Right kidney (tissue), 9 donors: ENCODE measurements around the gene CTDSPL.
"Not testable (repeated sequence)": the region's sequence is repeated elsewhere in the genome, so short reads cannot be mapped to it uniquely, and the experiment has no call there.

ENCODE experiments used
- DNase-seq: peaks from one replicate; pipeline ENCODE4 v3.0.0-alpha.2; 2016
- long read RNA-seq, 8 donors: transcript quantifications; one replicate each; lab custom pipeline, GENCODE V29; 2026

Gene CTDSPL
- long read RNA-seq, donor 1, full-length matches to known transcripts, result 25 of 100 reads
- long read RNA-seq, donor 1, partial matches to known transcripts, result 75 of 100 reads
- long read RNA-seq, donor 1, other reads (novel, unspliced or antisense), result 0 of 100 reads
- long read RNA-seq, donor 2, full-length matches to known transcripts, result 13 of 29 reads
- long read RNA-seq, donor 2, partial matches to known transcripts, result 16 of 29 reads
- long read RNA-seq, donor 2, other reads (novel, unspliced or antisense), result 0 of 29 reads
- long read RNA-seq, donor 3, full-length matches to known transcripts, result 13 of 47 reads
- long read RNA-seq, donor 3, partial matches to known transcripts, result 34 of 47 reads
- long read RNA-seq, donor 3, other reads (novel, unspliced or antisense), result 0 of 47 reads
- long read RNA-seq, donor 4, full-length matches to known transcripts, result 25 of 53 reads
- long read RNA-seq, donor 4, partial matches to known transcripts, result 28 of 53 reads
- long read RNA-seq, donor 4, other reads (novel, unspliced or antisense), result 0 of 53 reads
- long read RNA-seq, donor 5, full-length matches to known transcripts, result 16 of 30 reads
- long read RNA-seq, donor 5, partial matches to known transcripts, result 14 of 30 reads
- long read RNA-seq, donor 5, other reads (novel, unspliced or antisense), result 0 of 30 reads
- long read RNA-seq, donor 6, full-length matches to known transcripts, result 30 of 60 reads
- long read RNA-seq, donor 6, partial matches to known transcripts, result 30 of 60 reads
- long read RNA-seq, donor 6, other reads (novel, unspliced or antisense), result 0 of 60 reads
- long read RNA-seq, donor 7, full-length matches to known transcripts, result 36 of 69 reads
- long read RNA-seq, donor 7, partial matches to known transcripts, result 33 of 69 reads
- long read RNA-seq, donor 7, other reads (novel, unspliced or antisense), result 0 of 69 reads
- long read RNA-seq, donor 8, full-length matches to known transcripts, result 21 of 92 reads
- long read RNA-seq, donor 8, partial matches to known transcripts, result 71 of 92 reads
- long read RNA-seq, donor 8, other reads (novel, unspliced or antisense), result 0 of 92 reads

- no peak for DNase-seq
Observed at GRCh38 chr3:37861620-37862041, at the start of gene CTDSPL. Gene CTDSPL (plus strand): TSS chr3:37861880. CDS start chr3:37862200, 320 bp downstream.

DNA sequence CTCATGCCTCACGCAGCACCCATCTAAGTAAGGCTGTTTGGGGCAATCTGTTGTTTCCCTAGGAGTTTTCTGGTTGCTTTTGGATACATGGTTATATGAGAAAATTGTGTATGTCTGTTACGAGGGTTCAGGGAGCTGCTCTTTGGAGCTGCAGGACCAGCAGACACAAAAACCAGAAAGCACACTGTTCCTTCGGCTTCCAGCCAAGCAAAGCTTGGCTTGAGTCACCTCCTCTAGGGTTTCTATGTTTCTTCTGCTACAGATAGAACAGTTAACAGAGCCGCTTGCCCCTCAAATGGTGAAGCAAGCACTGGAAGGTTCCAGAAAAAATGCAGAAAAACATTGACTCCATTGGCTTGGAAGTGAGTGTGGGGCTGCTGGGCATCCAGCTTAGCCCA, 49.2 kb upstream of the CTDSPL start:
- no peak for DNase-seq

- no peak for DNase-seq
Observed at GRCh38 chr3:37813403-37813802, 48.3 kb upstream of the CTDSPL start.

DNA sequence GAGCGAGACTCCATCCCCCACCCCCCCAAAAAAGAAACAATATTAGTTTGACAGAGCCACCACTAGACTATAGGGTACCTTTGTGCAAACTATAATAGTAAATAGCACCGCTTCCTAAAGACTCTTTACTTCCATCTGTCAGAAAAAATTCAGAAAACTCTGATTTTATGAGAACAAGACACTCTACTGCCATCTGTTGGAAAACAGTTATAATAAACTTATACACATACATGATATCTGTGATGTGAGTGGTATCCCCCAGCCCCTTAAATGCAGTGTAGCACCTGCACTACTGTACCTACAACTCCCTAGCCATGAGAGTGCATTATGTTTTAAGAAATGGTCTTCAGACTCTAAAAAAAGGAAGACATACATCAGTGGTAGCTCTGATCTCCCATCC, 47.1 kb upstream of the CTDSPL start:
- DNase-seq, result no peak

- not testable (repeated sequence) for DNase-seq
Observed at GRCh38 chr3:37815156-37815555, 46.5 kb upstream of the CTDSPL start.

DNA sequence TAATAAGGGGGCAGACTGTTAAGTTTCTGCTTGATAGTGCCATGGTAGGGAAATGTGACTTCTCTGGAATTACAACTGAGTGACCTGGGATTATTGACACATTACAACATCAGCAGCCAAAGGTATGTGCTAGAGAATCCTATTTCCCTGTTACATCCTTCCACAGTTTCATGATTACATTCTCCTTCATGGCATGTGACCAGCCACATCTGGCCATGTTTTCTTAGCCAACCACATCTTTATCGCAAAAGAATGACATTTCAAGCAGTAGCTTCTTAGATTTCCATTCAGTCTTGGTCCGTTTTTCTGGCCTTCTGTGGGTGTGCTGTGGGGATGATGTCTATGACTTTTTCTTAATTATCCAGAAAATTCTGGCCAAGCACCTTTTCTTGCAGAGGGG, 45.4 kb upstream of the CTDSPL start:
- DNase-seq, result no peak

DNA sequence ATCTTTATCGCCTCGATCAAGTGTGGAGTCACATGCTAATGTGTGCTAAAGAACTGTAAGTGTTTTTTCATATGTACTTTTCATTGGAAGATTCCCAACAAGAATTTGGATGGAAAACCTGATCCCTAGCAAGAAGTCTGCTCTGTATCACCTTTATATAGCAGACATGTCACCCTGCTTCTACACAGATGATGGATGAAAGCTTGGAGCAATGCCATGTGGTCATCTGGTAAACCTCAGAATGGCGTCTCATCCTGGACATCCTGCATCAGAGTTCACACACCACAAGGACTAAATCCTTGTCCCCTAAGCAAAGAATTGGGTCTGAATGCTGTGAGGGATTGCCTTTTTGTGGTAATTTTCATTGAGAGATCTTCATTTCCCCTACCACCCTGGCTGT, 42.1 kb upstream of the CTDSPL start:
- no peak for DNase-seq

DNA sequence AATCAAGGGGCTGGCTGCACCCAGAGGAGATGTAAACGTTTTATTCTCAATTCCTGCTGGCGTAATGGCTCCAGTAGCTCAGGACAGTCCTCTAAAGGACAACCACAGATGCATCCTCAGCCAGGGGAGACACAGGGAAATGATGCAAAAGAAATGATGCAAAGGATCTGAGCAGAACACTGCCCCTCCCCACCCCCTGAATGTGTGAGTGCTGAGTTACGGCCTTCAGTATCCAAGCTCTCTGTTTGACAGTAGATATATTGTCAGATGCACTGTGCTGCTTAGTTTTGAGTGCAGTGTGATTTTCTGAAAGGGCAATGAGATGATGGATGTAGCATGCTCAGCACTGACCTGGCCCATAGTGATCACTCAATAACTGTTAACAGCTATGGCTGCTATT, 41.4 kb upstream of the CTDSPL start:
- no peak for DNase-seq

DNA sequence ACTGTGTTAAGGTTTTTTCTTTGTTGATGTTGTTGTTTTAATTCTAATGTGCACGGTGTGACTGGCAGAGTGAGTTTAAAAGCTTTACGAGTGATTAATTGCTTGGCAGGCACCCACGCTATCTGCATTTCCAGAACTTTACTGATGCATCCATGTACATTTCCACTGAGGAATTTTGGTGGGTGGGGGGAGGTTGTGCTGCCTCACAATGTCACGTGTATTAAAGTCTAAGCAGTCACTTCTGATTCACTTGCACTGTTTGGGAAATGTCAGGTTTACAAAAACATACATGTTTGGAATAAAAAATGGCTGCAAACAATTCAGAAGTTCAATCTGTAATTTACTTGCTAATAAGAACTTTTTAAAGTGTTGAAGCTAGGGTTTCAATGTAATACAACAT, 38.5 kb upstream of the CTDSPL start:
- no peak for DNase-seq

DNA sequence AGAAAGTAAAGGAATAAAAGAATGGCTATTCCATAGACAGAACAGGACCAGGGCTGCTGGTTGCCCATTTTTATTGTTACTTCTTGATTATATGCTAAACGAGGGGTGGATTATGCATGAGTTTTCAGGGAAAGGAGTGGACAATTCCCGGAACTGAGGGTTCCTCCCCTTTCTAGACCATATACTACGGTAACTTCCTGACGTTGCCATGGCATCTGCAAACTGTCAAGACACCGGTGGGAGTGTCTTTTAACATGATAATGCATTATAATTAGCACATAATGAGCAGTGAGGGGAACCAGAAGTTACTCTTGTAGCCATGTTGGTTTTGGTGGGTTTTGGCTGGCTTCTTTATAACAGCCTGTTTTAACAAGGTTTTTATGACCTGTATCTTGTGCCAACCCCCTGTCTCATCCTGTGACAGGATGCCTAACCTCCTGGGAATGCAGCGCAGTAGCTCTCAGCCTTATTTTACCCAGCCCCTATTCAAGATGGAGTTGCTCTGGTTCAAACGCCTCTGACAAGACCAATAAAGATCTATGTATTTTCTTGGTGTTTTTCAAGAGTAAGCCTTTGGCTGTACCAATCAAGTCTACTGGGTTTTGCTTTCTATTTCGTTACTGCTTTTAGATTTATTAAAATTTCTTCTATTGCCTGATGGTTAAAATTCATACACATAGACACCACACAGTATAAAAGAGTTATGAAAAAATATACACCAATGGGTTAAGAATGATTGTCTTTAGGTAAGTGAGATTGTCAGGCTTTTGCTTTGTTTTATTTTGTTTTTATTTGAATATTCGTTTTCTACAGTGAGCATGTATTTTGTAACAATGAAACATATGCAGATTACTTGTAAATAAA, 37.4 kb upstream of the CTDSPL start:
- DNase-seq, result no peak

GRCh38 chr3:37824954-37825328, 36.7 kb upstream of the CTDSPL start:
- DNase-seq, result no peak

GRCh38 chr3:37825744-37826400, 35.8 kb upstream of the CTDSPL start:
- no peak for DNase-seq

DNA sequence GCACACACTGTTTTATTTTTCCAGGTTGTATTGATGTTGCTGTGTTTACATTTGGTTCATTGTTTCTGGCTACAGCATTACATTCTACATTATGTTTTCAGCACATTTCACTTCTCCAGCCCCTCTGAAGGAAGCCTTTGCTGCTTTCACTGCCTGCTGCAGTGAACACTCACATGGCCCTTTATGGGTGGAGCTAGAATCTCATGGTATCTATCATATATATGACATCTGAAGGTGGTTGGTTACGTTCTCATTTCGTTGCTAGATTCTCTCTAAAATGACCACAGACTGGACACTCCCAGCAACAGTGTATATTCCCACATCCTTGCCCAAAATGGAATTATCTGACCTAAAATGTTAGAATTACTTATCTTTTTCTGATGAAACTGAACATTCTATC, 35.2 kb upstream of the CTDSPL start:
- no peak for DNase-seq

DNA sequence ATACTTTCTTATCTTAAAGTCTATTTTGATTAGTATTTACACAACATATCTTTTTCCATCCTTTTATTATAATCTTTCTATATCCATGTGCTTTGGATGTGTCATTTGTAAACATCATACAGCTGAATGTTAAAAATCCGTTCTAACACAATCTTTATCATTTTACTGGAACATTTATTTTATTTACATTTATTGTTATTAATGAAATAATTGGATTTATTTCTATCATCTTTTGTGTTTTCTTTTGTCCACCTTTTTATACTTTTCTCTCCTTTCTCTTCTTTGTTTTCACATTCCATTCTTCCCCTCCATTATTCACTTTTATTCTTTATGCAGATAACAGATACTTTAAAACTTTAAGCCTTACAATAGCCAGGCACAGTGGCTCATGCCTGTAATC, 34.7 kb upstream of the CTDSPL start:
- no peak for DNase-seq

DNA sequence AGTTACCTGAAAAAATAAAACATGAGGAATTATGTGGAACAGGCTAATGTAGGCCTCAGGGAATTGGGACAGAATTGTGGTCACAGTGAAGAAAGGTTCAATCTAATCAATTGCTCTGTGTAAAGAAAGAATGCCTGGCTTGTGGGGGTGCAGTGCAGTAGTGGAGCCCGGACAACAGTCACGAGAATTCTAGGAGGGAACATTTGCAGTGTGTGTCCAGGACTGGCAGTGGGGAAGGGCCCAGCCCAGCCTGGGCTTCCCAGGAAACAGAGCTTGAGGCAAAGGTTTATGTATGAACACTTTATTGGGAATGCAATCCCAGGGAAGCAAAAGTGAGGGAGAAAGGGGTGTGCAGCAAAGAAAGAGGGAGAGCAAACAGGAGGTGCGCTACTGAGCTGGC, 29.2 kb upstream of the CTDSPL start:
- DNase-seq, result no peak

GRCh38 chr3:37833302-37834186, 28.1 kb upstream of the CTDSPL start:
- no peak for DNase-seq

- no peak for DNase-seq
Observed at GRCh38 chr3:37836589-37836988, 25.1 kb upstream of the CTDSPL start.

- no peak for DNase-seq
Observed at GRCh38 chr3:37847689-37848088, 14.0 kb upstream of the CTDSPL start.

GRCh38 chr3:37849146-37849923, 12.3 kb upstream of the CTDSPL start:
- DNase-seq, result no peak

DNA sequence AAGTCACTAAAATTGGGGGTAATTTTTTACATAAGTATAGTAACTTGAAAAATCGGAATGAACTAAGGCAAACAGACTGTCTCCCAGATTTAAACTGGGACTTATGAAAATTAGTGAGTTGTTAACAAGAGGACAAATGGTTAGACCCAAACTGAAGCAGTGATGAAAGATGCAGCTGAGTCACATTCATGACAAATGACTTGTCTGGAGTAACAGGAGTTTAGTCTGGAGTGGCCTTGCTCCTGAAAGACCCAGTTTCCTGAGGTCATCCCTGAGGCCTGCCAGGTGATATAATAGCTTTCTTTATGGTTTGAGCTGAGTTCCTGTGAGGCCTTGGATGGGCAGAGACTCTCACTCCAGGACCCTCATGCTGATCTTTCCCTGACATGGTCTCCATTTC, 9.6 kb upstream of the CTDSPL start:
- no peak for DNase-seq
